Adrenal gland (tissue), 12 donors: ENCODE data around the gene NUDT12. TPM values are rescaled to one million over a fixed set of nuclear protein-coding genes. Genes with fewer than 3 reads are reported as not detected.

Experiments used
- DNase-seq, 7 donors: peaks; one replicate each; pipeline ENCODE4 v3.0.0-alpha.2; 2019 to 2020
- H3K27ac ChIP-seq, 5 donors: fragments of 200-600 bp; sonication (generic) in 4 of 5; 1 replicate in 3 of 5; 2 replicates in 2 of 5; pipeline versions ENCODE4 v1.5.1 to v1.8.0; 2016 to 2020; ENCODE audit warnings: mild to moderate bottlenecking in 1 of 5
- H3K27me3 ChIP-seq: fragments of 200-600 bp; 2 replicates; pipeline ENCODE4 v1.8.0; 2021
- H3K36me3 ChIP-seq, 2 donors: fragments of 200-600 bp; replicated peaks in 1 of 2; 1 replicate in 1 of 2; 2 replicates in 1 of 2; pipeline versions ENCODE4 v1.5.1 to v1.8.0; 2018 to 2022
- H3K4me1 ChIP-seq, 2 donors: fragments of 200-600 bp; replicated peaks in 1 of 2; 1 replicate in 1 of 2; 2 replicates in 1 of 2; pipeline versions ENCODE4 v1.5.1 to v1.8.0; 2018 to 2021
- H3K4me3 ChIP-seq, 4 donors: fragments of 200-600 bp; sonication (generic) in 3 of 4; one replicate each; pipeline ENCODE4 v1.5.1; 2016 to 2018
- H3K9me3 ChIP-seq, 3 donors: fragments of 200-600 bp; sonication (generic) in 1 of 3; replicated peaks in 1 of 3; 1 replicate in 2 of 3; 2 replicates in 1 of 3; pipeline versions ENCODE4 v1.5.1 to v1.8.0; 2016 to 2021
- CTCF ChIP-seq, 6 experiments: fragments of 450-650 bp in 4 of 6; fragments of 200-600 bp in 2 of 6; sonication (generic) in 1 of 6; IDR thresholded peaks; 1 replicate in 5 of 6; 2 replicates in 1 of 6; pipeline versions ENCODE4 v1.5.1 to v1.8.0; 2016 to 2021; ENCODE audit warnings: antibody characterized with exemption in 6 of 6, mild to moderate bottlenecking in 2 of 6, moderate library complexity in 1 of 6
- POLR2A ChIP-seq, 2 donors: fragments of 450-650 bp; IDR thresholded peaks; one replicate each; pipeline ENCODE4 v1.6.1; 2017; ENCODE audit warnings: antibody characterized with exemption in 2 of 2, mild to moderate bottlenecking in 2 of 2, moderate library complexity in 1 of 2
- WGBS, 4 donors: extraction: QIAGEN DNeasy Blood & Tissue Kit in 2 of 4; methylation state at CpG; one replicate each; pipeline versions ENCODE4 v1.1.5 to v1.1.7; 2013 to 2017; 5-methylcytosine and 5-hydroxymethylcytosine counted together
- intact Hi-C, 2 donors: fragments of 100-400 bp; cut with DNase I; formaldehyde crosslinking; loops; one replicate each; pipeline versions ENCODE4 v1.14.1 to v1.15.0; 2022 to 2023
- polyA plus RNA-seq, 3 donors: library from polyadenylated mRNA; stranded (reverse); fragments of 200-250 nt in 2 of 3; fragments of 350-450 nt in 1 of 3; fragmentation: Illumina TruSeq in 1 of 3; extraction: RNeasy Lipid Tissue Mini Kit (QIAGEN cat#74804) in 1 of 3; gene quantifications; one replicate each; pipeline ENCODE4 v1.2.3, GENCODE V29; 2013 to 2014
- total RNA-seq, 9 donors: library from RNA; depleted of rRNA in 4 of 9; stranded (reverse); fragments of >200 nt in 4 of 9; fragments of 120-200 nt in 1 of 9; fragmentation: NEBNext Ultra II Directional in 1 of 9; extraction: Animal tissue kit (Norgen Biotek cat#: 25700) in 1 of 9; gene quantifications; one replicate each; pipeline versions ENCODE4 v1.1.0 to v1.2.4, GENCODE V29; 2013 to 2023
- donor health status: healthy with polysubstance abuse.
- donor health status: Bipolar disorder and iron deficiency.
- donor health status: DM: yes; HTN: yes; CAD: no.
- donor health status: DM: no; HTN: no; CAD: no.
- donor health status: DM: no; HTN: no; CAD: no.
- donor health status: DM: yes; HTN: yes; CAD: no.

Gene NUDT12
- total and polyA plus RNA-seq, 12 donors, result 12.1 to 47.5 (median 24.9) TPM

- no peak overlapping the region for H3K4me3 ChIP-seq
- TF ChIP-seq CTCF (IDR thresholded peaks at IDR 0.05) (no peak), POLR2A (IDR thresholded peaks at IDR 0.05) (no peak)
- DNase-seq, result no peak
- no peak overlapping the region for H3K27ac ChIP-seq
- H3K36me3 ChIP-seq, result no peaks in the 10 kb centered on the region
- no peaks in the 10 kb centered on the region for H3K27me3 ChIP-seq
- H3K9me3 ChIP-seq, result no peaks in the 10 kb centered on the region
- intact Hi-C loops, result no loop called here
- H3K4me1 ChIP-seq, result no peaks in the 10 kb centered on the region
These were observed 39.8 kb upstream of the NUDT12 start for GRCh38 chr5:103602438-103602837.

- Histone ChIP-seq H3K36me3 (no peaks in the 10 kb centered on the region), H3K4me3 (no peak overlapping the region), H3K27ac (no peak overlapping the region), H3K4me1 (no peaks in the 10 kb centered on the region), H3K9me3 (no peaks in the 10 kb centered on the region), H3K27me3 (no peaks in the 10 kb centered on the region)
- TF ChIP-seq POLR2A (IDR thresholded peaks at IDR 0.05) (no peak), CTCF (IDR thresholded peaks at IDR 0.05) (no peak)
- intact Hi-C loops, result no loop called here
- no peak for DNase-seq
- WGBS, 4 donors, result 89 to 93% (median 93%) methylated on average over 3 of the region's 3 CpGs
These were observed 38.7 kb upstream of the NUDT12 start for GRCh38 chr5:103601314-103601713.

GRCh38 chr5:103600086-103600485 lies 37.5 kb upstream of the NUDT12 start:
- H3K4me3 ChIP-seq, result no peak overlapping the region
- H3K9me3 ChIP-seq, result no peaks in the 10 kb centered on the region
- DNase-seq, result no peak
- TF ChIP-seq CTCF (IDR thresholded peaks at IDR 0.05), result no peak
- TF ChIP-seq POLR2A (IDR thresholded peaks at IDR 0.05), result no peak
- no peak overlapping the region for H3K27ac ChIP-seq
- no peaks in the 10 kb centered on the region for H3K36me3 ChIP-seq
- intact Hi-C loops, result no loop called here
- no peaks in the 10 kb centered on the region for H3K27me3 ChIP-seq
- H3K4me1 ChIP-seq, result no peaks in the 10 kb centered on the region
- 38 to 50% (median 44%) methylated on average over 1 of the region's 1 CpG for WGBS, 4 donors

DNA sequence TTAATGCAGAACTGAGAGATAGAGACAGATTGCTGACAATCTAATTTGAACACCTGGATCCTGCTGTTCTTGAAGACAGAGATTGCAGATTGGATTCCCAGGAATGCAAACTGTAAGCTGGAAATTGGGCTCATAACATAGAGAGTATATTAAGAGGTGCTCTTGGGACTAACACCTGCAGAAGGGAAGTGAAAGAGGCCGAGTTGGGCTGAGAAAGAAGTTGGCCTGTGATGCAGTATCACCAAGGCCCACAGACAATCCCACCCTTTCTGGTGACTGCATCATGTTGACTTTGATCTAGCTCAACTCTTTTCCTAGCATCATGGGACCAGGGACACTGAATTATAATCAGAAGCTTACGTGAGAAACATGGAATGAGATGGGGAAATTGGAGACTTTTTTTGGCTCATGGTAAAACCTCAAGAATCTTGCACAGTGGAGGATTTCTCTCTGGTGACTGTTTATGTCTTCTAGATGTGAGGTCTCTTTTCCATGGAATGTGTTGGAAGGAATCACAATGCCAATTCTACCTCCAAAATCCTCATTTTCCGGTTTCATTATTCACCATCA lies 36.5 kb upstream of the NUDT12 start:
- Histone ChIP-seq H3K4me3 (no peak overlapping the region), H3K9me3 (no peaks in the 10 kb centered on the region), H3K36me3 (no peaks in the 10 kb centered on the region), H3K27ac (no peak overlapping the region), H3K4me1 (no peaks in the 10 kb centered on the region), H3K27me3 (no peaks in the 10 kb centered on the region)
- intact Hi-C loops, result no loop called here
- DNase-seq, result no peak
- no peak for TF ChIP-seq CTCF (IDR thresholded peaks at IDR 0.05)
- no peak for TF ChIP-seq POLR2A (IDR thresholded peaks at IDR 0.05)
- WGBS, 4 donors, result 80 to 94% (median 86%) methylated on average over 3 of the region's 3 CpGs
